ENCODE measurements around the gene ZNF784. TPM values are rescaled to one million over a fixed set of nuclear protein-coding genes. Genes with fewer than 3 reads are reported as not detected.
"Not testable (repeated sequence)": the region's sequence is repeated elsewhere in the genome, so short reads cannot be mapped to it uniquely, and the experiment has no call there.

The ZNF784 gene
- total and polyA plus RNA-seq, 2 experiments from 2014 or later: 13.3 to 15.1 TPM

- peaks cover 7% of the 10 kb centered on the region for H3K4me1 ChIP-seq (ENCODE audit: low read depth)
- peak overlapping the region; percentile 39 for H3K4me3 ChIP-seq
- no peak for TF ChIP-seq CTCF (IDR thresholded peaks at IDR 0.05; ENCODE audit: low read depth, low read length)
- no peak overlapping the region for H3K27ac ChIP-seq
- no peaks in the 10 kb centered on the region for H3K9me3 ChIP-seq (ENCODE audit: low read depth)
- peak; percentile 94 to 95 for DNase-seq (ENCODE audit: low read depth in 1 of 2, low spot score in 1 of 2)
- no peaks in the 10 kb centered on the region for H3K36me3 ChIP-seq
- H3K27me3 ChIP-seq: no peaks in the 10 kb centered on the region
These were observed 37.2 kb downstream of the ZNF784 start for GRCh38 chr19:55586976-55587668.

GRCh38 chr19:55585658-55586339 is 38.6 kb downstream of the ZNF784 start:
- no peaks in the 10 kb centered on the region for H3K9me3 ChIP-seq (ENCODE audit: low read depth)
- H3K27me3 ChIP-seq: no peaks in the 10 kb centered on the region
- no peak for TF ChIP-seq CTCF (IDR thresholded peaks at IDR 0.05; ENCODE audit: low read depth, low read length)
- peak; percentile 87 to 93 for DNase-seq (ENCODE audit: low read depth in 1 of 2, low spot score in 1 of 2)
- peaks cover 7% of the 10 kb centered on the region for H3K4me1 ChIP-seq (ENCODE audit: low read depth)
- peak overlapping the region; percentile 34 for H3K4me3 ChIP-seq
- peak overlapping the region; percentile 38 for H3K27ac ChIP-seq
- no peaks in the 10 kb centered on the region for H3K36me3 ChIP-seq

- no peak overlapping the region for H3K4me3 ChIP-seq
- no peak for TF ChIP-seq CTCF (IDR thresholded peaks at IDR 0.05; ENCODE audit: low read depth, low read length)
- DNase-seq (ENCODE audit: low read depth in 1 of 2, low spot score in 1 of 2): no peak
- no peaks in the 10 kb centered on the region for H3K9me3 ChIP-seq (ENCODE audit: low read depth)
- H3K27me3 ChIP-seq: no peaks in the 10 kb centered on the region
- peaks cover 7% of the 10 kb centered on the region for H3K4me1 ChIP-seq (ENCODE audit: low read depth)
- H3K36me3 ChIP-seq: no peaks in the 10 kb centered on the region
- H3K27ac ChIP-seq: no peak overlapping the region
These were observed 39.5 kb downstream of the ZNF784 start for GRCh38 chr19:55584871-55585270.

GRCh38 chr19:55583897-55584296 is 40.5 kb downstream of the ZNF784 start:
- not testable (repeated sequence) for H3K27me3 ChIP-seq; H3K36me3 ChIP-seq; H3K9me3 ChIP-seq (ENCODE audit: low read depth); H3K4me1 ChIP-seq (ENCODE audit: low read depth); DNase-seq (ENCODE audit: low read depth in 1 of 2, low spot score in 1 of 2); H3K27ac ChIP-seq; H3K4me3 ChIP-seq

DNA sequence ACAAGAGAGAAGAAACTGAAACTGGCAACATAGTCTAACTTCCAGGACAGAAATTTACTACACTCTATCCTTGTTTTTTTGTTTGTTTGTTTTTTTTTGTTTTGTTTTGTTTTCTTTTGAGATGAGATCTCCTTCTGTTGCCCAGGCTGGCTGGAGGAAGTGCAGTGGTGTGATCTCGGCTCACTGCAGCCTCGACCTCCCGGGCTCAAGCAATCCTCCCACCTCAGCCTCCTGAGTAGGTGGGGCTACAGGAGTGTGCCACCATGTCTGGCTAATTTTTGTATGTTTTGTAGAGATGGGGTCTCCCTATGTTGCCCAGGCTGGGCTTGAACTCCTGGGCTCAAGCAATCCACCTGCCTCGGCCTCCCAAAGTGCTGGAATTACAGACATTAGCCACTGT is 42.1 kb downstream of the ZNF784 start:
- DNase-seq (ENCODE audit: low read depth in 1 of 2, low spot score in 1 of 2); H3K27me3 ChIP-seq; H3K4me1 ChIP-seq (ENCODE audit: low read depth): not testable (repeated sequence)

GRCh38 chr19:55581823-55582223 is 42.5 kb downstream of the ZNF784 start:
- Histone ChIP-seq H3K9me3 (ENCODE audit: low read depth) (no peaks in the 10 kb centered on the region), H3K4me1 (ENCODE audit: low read depth) (peaks cover 5% of the 10 kb centered on the region), H3K27ac (peak overlapping the region; percentile 94), H3K27me3 (no peaks in the 10 kb centered on the region), H3K36me3 (peaks cover 8% of the 10 kb centered on the region), H3K4me3 (no peak overlapping the region)
- no peak for DNase-seq (ENCODE audit: low read depth in 1 of 2, low spot score in 1 of 2)
- TF ChIP-seq CTCF (IDR thresholded peaks at IDR 0.05; ENCODE audit: low read depth, low read length): no peak

More for the DNA sequence above, 42.1 kb downstream of the ZNF784 start:
- peak overlapping the region; percentile 94 for H3K27ac ChIP-seq
- not testable (repeated sequence) for H3K36me3 ChIP-seq; H3K4me3 ChIP-seq; H3K9me3 ChIP-seq (ENCODE audit: low read depth)
